ENCODE results near the gene IKZF2.

DNA sequence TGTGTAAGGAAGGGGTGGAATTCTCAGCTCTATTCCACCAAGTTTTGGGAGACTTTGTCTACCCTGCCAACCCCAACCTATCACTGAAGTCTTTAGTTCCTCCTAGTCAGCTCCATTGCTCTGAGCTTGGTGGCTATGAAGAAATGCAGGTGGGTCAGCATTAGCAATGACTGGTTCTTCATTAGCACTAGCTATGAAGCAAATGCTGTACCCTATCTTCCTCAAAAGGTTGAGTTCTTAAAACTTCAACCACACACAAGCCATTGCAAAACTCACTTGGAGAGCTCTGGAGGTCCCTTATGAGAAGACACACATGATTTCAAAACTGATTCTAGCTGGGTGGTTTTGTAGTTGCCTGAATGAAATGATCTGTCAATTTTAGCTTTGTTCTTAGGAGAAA is 193.8 kb downstream of the IKZF2 start:
- TF ChIP-seq, protein P1, sequence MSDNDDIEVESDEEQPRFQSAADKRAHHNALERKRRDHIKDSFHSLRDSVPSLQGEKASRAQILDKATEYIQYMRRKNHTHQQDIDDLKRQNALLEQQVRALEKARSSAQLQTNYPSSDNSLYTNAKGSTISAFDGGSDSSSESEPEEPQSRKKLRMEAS (IDR thresholded peaks at IDR 0.05; ENCODE audit: low read depth, low read length), result no peak
- TF ChIP-seq, protein P2, sequence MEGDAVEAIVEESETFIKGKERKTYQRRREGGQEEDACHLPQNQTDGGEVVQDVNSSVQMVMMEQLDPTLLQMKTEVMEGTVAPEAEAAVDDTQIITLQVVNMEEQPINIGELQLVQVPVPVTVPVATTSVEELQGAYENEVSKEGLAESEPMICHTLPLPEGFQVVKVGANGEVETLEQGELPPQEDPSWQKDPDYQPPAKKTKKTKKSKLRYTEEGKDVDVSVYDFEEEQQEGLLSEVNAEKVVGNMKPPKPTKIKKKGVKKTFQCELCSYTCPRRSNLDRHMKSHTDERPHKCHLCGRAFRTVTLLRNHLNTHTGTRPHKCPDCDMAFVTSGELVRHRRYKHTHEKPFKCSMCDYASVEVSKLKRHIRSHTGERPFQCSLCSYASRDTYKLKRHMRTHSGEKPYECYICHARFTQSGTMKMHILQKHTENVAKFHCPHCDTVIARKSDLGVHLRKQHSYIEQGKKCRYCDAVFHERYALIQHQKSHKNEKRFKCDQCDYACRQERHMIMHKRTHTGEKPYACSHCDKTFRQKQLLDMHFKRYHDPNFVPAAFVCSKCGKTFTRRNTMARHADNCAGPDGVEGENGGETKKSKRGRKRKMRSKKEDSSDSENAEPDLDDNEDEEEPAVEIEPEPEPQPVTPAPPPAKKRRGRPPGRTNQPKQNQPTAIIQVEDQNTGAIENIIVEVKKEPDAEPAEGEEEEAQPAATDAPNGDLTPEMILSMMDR (IDR thresholded peaks at IDR 0.05; ENCODE audit: low read depth, low read length), result no peak
- TF ChIP-seq POLR2A (IDR thresholded peaks at IDR 0.05; ENCODE audit: extremely low read depth, insufficient read length) (no peak), MYC (IDR thresholded peaks at IDR 0.05; ENCODE audit: low read depth, low read length) (no peak)
